CMK (cell line): ENCODE results near the gene TBPL2.
"Not testable (repeated sequence)": the region's sequence is repeated elsewhere in the genome, so short reads cannot be mapped to it uniquely, and the experiment has no call there.

ENCODE experiments used
- DNase-seq: peaks from one replicate; pipeline ENCODE4 v3.0.0-alpha.2; 2010; ENCODE audit warnings: low read depth

The TBPL2 gene

GRCh38 chr14:55404173-55404854, 36.1 kb downstream of the TBPL2 start:
- DNase-seq: no peak

GRCh38 chr14:55401751-55402150, 38.7 kb downstream of the TBPL2 start:
- DNase-seq: no peak

- DNase-seq: no peak
Measured at GRCh38 chr14:55399852-55400251, 40.6 kb downstream of the TBPL2 start.

GRCh38 chr14:55399183-55399582, 41.2 kb downstream of the TBPL2 start:
- DNase-seq: no peak

- no peak for DNase-seq
Measured at GRCh38 chr14:55398679-55399078, 41.7 kb downstream of the TBPL2 start.

- DNase-seq: no peak
Measured at GRCh38 chr14:55389330-55389729, 51.1 kb downstream of the TBPL2 start.

- no peak for DNase-seq
Measured at GRCh38 chr14:55388160-55388559, 52.3 kb downstream of the TBPL2 start.

- no peak for DNase-seq
Measured at GRCh38 chr14:55387121-55387520, 53.3 kb downstream of the TBPL2 start.

- DNase-seq: no peak
Measured at GRCh38 chr14:55386037-55386808, 54.2 kb downstream of the TBPL2 start.

- DNase-seq: peak; percentile 22
Measured at GRCh38 chr14:55384536-55384935, 55.9 kb downstream of the TBPL2 start.

- peak; percentile 88 for DNase-seq
Measured at GRCh38 chr14:55383541-55384140, 56.8 kb downstream of the TBPL2 start.

GRCh38 chr14:55383056-55383466, 57.4 kb downstream of the TBPL2 start:
- DNase-seq: not testable (repeated sequence)

GRCh38 chr14:55382483-55382882, 57.9 kb downstream of the TBPL2 start:
- peak; percentile 52 for DNase-seq

GRCh38 chr14:55381561-55381960, 58.9 kb downstream of the TBPL2 start:
- no peak for DNase-seq

- no peak for DNase-seq
Measured at GRCh38 chr14:55381040-55381439, 59.4 kb downstream of the TBPL2 start.

GRCh38 chr14:55377236-55377635, 63.2 kb downstream of the TBPL2 start:
- DNase-seq: no peak

GRCh38 chr14:55374771-55375170, 65.6 kb downstream of the TBPL2 start:
- no peak for DNase-seq

GRCh38 chr14:55373784-55374705, 66.4 kb downstream of the TBPL2 start:
- no peak for DNase-seq

GRCh38 chr14:55372825-55373224, 67.6 kb downstream of the TBPL2 start:
- DNase-seq: no peak

GRCh38 chr14:55372423-55372822, 68.0 kb downstream of the TBPL2 start:
- no peak for DNase-seq

- no peak for DNase-seq
Measured at GRCh38 chr14:55370883-55371455, 69.4 kb downstream of the TBPL2 start.

- no peak for DNase-seq
Measured at GRCh38 chr14:55366271-55366670, 74.1 kb downstream of the TBPL2 start.
